Trophoblast cell (in vitro differentiated cells and primary cell): ENCODE data around the gene PER1.

Experiments used
- DNase-seq, 2 donors: peaks; one replicate each; pipeline ENCODE4 v3.0.0-alpha.2; 2016
- H2AFZ ChIP-seq: 2 replicates; pipeline ENCODE4 v1.6.1; 2013; ENCODE audit warnings: low read length, moderate library complexity, mild to moderate bottlenecking; ENCODE audit not compliant: insufficient read depth, poor library complexity
- H2AK5ac ChIP-seq: 2 replicates; pipeline ENCODE4 v1.6.1; 2013; ENCODE audit warnings: mild to moderate bottlenecking, low read length
- H2BK120ac ChIP-seq: 2 replicates; pipeline ENCODE4 v1.6.1; 2013; ENCODE audit warnings: low read length, mild to moderate bottlenecking, moderate library complexity; ENCODE audit not compliant: insufficient read depth, poor library complexity
- H2BK12ac ChIP-seq: 2 replicates; pipeline ENCODE4 v1.6.1; 2013; ENCODE audit warnings: mild to moderate bottlenecking, low read length, moderate library complexity
- H2BK5ac ChIP-seq: 2 replicates; pipeline ENCODE4 v1.6.1; 2013; ENCODE audit warnings: low read length, low read depth, moderate library complexity, mild to moderate bottlenecking; ENCODE audit not compliant: poor library complexity
- H3K14ac ChIP-seq: 2 replicates; pipeline ENCODE4 v1.6.1; 2013; ENCODE audit warnings: mild to moderate bottlenecking, low read length
- H3K18ac ChIP-seq: 2 replicates; pipeline ENCODE4 v1.6.1; 2013; ENCODE audit warnings: mild to moderate bottlenecking, low read length
- H3K23ac ChIP-seq: 2 replicates; pipeline ENCODE4 v1.6.1; 2013; ENCODE audit warnings: low read length
- H3K27ac ChIP-seq: 2 replicates; pipeline ENCODE4 v1.5.1; 2013; ENCODE audit warnings: low read depth, mild to moderate bottlenecking, inconsistent platforms, low read length, moderate library complexity
- H3K27me3 ChIP-seq: 2 replicates; pipeline ENCODE4 v1.6.1; 2013; ENCODE audit warnings: inconsistent platforms, mild to moderate bottlenecking, low read length, moderate library complexity; ENCODE audit not compliant: insufficient read depth
- H3K36me3 ChIP-seq, 2 experiments: 1 replicate in 1 of 2; 2 replicates in 1 of 2; pipeline ENCODE4 v1.6.1; 2013; ENCODE audit warnings: low read length in 2 of 2, mild to moderate bottlenecking in 2 of 2, moderate library complexity in 1 of 2; ENCODE audit not compliant: insufficient read depth in 2 of 2, control insufficient read depth in 1 of 2
- H3K4ac ChIP-seq: 2 replicates; pipeline ENCODE4 v1.6.1; 2013; ENCODE audit warnings: low read depth, mild to moderate bottlenecking, low read length, moderate library complexity
- H3K4me1 ChIP-seq, 2 experiments: 1 replicate in 1 of 2; 2 replicates in 1 of 2; pipeline ENCODE4 v1.6.1; 2013; ENCODE audit warnings: low read length in 2 of 2, mild to moderate bottlenecking in 2 of 2, moderate library complexity in 1 of 2; ENCODE audit not compliant: insufficient read depth in 2 of 2, control insufficient read depth in 1 of 2
- H3K4me2 ChIP-seq: 2 replicates; pipeline ENCODE4 v1.6.1; 2013; ENCODE audit warnings: inconsistent platforms, mild to moderate bottlenecking, low read length, moderate library complexity
- H3K4me3 ChIP-seq: 2 replicates; pipeline ENCODE4 v1.5.1; 2013; ENCODE audit warnings: mild to moderate bottlenecking, low read depth, low read length, inconsistent platforms
- H3K79me1 ChIP-seq: one replicate; pipeline ENCODE4 v1.6.1; 2013; ENCODE audit warnings: low read length
- H3K79me2 ChIP-seq: 2 replicates; pipeline ENCODE4 v1.6.1; 2013; ENCODE audit warnings: low read length, mild to moderate bottlenecking; ENCODE audit not compliant: control insufficient read depth, insufficient read depth, poor library complexity
- H3K9ac ChIP-seq: 2 replicates; pipeline ENCODE4 v1.6.1; 2013; ENCODE audit warnings: mild to moderate bottlenecking, low read length
- H3K9me3 ChIP-seq: 2 replicates; pipeline ENCODE4 v1.6.1; 2013; ENCODE audit warnings: low read depth, mild to moderate bottlenecking, control low read depth, inconsistent platforms, low read length; ENCODE audit not compliant: insufficient read depth
- H4K12ac ChIP-seq: 2 replicates; pipeline ENCODE4 v1.6.1; 2013; ENCODE audit warnings: low read depth, mild to moderate bottlenecking, low read length, moderate library complexity
- H4K8ac ChIP-seq: 2 replicates; pipeline ENCODE4 v1.6.1; 2013; ENCODE audit warnings: low read depth, mild to moderate bottlenecking, low read length, moderate library complexity
- H4K91ac ChIP-seq: one replicate; pipeline ENCODE4 v1.6.1; 2013; ENCODE audit warnings: low read depth, mild to moderate bottlenecking, low read length, moderate library complexity
- whole genome bisulfite sequencing: extraction: QIAGEN DNeasy Blood & Tissue Kit; methylation state at CpG from one replicate; pipeline ENCODE4 v1.1.7; 2013; ENCODE audit warnings: missing lambda C conversion rate; ENCODE audit not compliant: insufficient read length, insufficient coverage; ENCODE audit errors: extremely low coverage; 5-methylcytosine and 5-hydroxymethylcytosine counted together

PER1 gene

DNA sequence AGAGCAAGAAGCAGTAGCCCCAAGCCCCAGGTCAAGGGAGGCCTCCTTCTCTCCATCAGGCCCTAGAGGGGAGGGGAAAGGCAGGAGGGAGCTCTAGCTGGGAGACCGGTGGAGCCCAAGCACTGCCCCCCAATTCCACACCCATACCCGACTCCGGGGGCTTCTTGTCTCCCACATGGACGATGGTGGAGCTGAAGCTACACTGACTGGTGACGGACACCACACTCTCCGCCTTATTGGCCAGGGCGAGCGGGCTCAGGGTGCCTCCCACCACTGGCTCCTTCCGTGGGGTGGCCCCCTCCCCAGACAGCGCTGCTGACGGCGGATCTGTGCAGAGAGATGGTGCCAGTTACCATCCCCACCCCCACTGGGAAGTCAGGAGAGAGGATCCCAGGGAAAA lies 6.4 kb downstream of the PER1 start:
- H3K4me2 ChIP-seq: no peak overlapping the region

DNA sequence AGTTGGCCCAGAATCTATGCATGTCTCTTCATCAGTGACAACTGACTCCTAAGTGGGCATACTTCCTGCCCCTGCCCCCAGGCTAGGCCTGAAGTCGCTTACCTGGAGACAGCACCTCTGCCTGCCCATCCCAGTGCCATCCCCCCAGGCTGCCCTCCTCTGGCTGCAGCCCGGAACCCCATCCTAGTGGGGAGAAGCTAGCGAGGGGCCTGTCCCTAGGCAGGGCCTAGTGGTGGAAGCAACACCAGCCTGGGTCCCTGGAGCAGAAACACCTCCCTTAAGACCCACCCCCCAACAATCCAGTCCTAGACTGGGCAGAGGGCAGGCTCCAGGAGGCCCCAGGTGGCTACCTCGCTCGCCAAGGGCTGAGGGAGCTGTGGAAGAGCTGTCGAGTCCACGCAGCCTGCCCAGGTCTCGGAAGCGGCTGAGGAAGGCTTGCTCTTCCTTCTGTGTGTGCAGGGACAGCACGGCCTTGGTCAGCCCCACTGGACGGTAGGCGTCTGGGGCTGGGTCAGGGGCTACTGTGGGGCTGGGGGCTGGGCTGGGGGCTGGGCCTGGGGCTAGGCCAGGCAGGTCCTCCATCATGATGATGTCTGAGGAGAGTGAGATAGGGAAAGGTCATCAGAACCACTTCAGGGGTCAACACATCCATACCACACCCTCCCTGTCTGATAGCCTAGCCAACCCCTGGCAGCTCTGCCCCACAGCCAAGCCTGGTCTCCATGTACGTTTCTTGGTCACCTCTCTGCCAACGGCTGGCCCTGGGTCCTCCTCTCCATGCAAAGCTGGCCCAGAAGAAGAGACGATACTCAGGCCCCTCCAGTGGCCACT lies 7.6 kb downstream of the PER1 start:
- Histone ChIP-seq H2AFZ (no peak overlapping the region), H3K9me3 (no peaks in the 10 kb centered on the region), H3K36me3 (peaks cover 67 to 72% of the 10 kb centered on the region in 2 experiments), H3K79me1 (no peaks in the 10 kb centered on the region), H2BK120ac (no peak overlapping the region), H3K27me3 (no peaks in the 10 kb centered on the region), H3K4me1 (no peaks in the 10 kb centered on the region), H3K79me2 (no peaks in the 10 kb centered on the region), H2BK5ac (no peak overlapping the region), H4K12ac (no peak overlapping the region), H3K18ac (no peak overlapping the region), H3K4me2 (no peak overlapping the region), H2AK5ac (no peak overlapping the region), H2BK12ac (no peak overlapping the region), H4K91ac (no peak overlapping the region), H3K4me3 (no peak overlapping the region), H3K4ac (no peak overlapping the region), H3K23ac (no peak overlapping the region), H3K9ac (no peak overlapping the region), H3K14ac (no peak overlapping the region), H3K27ac (no peak overlapping the region), H4K8ac (no peak overlapping the region)
- no CpG with 5 or more reads among the region's 15 CpGs for WGBS
- no peak for DNase-seq

More for the DNA sequence above, 6.4 kb downstream of the PER1 start:
- H3K79me1 ChIP-seq: no peaks in the 10 kb centered on the region
- H4K91ac ChIP-seq: no peak overlapping the region
- WGBS: no CpG with 5 or more reads among the region's 12 CpGs
- no peak overlapping the region for H3K4ac ChIP-seq
- no peak overlapping the region for H3K27ac ChIP-seq
- H3K18ac ChIP-seq: no peak overlapping the region
- no peak overlapping the region for H3K23ac ChIP-seq
- H3K4me1 ChIP-seq: peaks cover 3 to 4% of the 10 kb centered on the region in 2 experiments
- H2AFZ ChIP-seq: no peak overlapping the region
- H2BK12ac ChIP-seq: no peak overlapping the region
- no peak overlapping the region for H4K12ac ChIP-seq
- H3K14ac ChIP-seq: no peak overlapping the region
- DNase-seq: no peak
- H3K27me3 ChIP-seq: no peaks in the 10 kb centered on the region
- no peaks in the 10 kb centered on the region for H3K79me2 ChIP-seq
- no peak overlapping the region for H4K8ac ChIP-seq
- H3K9ac ChIP-seq: no peak overlapping the region
- H2AK5ac ChIP-seq: no peak overlapping the region
- no peak overlapping the region for H3K4me3 ChIP-seq
- no peak overlapping the region for H2BK5ac ChIP-seq
- no peaks in the 10 kb centered on the region for H3K9me3 ChIP-seq
- H3K36me3 ChIP-seq: peaks cover 67 to 72% of the 10 kb centered on the region in 2 experiments
- H2BK120ac ChIP-seq: no peak overlapping the region

DNA sequence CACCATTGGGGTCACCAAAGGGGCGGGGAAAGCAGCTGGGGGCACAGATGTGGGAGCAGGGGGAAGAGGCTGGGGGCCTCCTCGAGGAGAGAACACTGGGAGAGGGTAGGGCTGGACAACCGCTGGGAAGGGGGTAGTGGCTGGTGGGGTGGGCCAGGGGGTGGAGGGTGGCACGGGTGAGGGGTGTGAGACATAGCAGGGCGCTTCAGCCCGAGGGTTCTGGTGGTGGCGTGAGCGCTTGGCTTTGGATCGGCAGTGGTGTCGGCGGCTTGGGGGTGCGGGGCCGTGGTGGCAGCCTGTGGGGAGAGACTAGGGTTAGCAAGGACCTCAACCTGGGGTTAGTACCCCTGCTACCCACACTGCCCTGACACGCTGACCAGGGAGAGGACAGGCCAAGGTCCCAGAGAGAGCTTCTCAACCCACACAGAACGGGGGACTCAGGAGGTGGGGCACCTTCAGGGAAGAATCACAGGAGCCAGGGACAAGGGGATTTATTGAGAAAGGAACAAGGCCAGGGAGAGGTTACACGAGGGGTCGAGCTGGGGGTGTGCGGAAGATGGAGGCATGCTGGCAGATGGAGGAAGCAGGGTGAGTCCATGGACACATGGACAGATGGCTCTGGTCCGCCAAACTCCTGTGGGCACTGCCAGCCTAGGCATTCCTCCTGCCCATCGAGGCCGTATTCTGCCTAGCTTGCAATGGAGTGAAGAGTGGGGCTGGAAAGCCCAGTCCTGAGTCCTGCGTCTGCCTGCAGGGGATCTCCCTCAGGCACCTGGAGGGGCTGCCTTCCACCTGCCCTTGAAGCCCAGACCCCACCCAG lies 8.4 kb downstream of the PER1 start:
- H3K9me3 ChIP-seq: no peaks in the 10 kb centered on the region
- WGBS: no CpG with 5 or more reads among the region's 22 CpGs
- H3K79me2 ChIP-seq: no peaks in the 10 kb centered on the region

DNA sequence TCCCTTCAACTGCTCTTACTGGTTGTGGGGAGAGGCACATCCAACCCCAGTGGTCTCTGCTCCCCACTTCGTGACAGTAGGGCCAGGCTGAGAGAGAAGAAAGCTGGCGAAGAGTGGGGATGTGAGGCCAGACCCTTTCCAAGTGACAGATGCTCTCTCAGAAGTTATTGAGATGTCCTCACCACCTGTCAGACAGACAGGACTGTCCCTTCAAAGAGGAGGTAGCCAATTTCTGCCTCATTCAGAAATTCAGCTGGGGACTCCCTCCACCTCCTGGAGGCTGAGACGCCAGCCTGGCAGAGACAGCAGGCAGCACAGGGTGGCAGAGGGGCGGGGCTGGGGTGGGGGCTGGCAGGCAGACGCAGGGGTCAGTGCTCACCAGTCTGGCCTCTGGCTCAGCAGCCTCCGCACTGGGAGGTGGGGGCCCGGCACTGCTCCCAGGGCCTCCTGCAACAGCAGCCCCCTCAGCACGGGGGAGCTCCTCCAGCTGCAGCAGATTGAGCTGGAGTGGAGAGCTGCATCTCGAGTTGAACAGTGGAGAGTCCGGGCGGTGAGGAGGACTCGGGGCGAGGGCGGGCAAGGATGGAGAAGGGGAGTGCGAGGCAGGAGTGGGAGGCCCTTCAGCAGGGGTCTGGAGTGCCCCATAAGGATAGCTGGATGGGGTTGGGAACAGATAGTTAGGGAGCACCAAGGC lies 9.2 kb downstream of the PER1 start:
- no peak overlapping the region for H3K18ac ChIP-seq
- no peak overlapping the region for H3K4me2 ChIP-seq
- no peak for DNase-seq
- H3K36me3 ChIP-seq: peaks cover 54 to 59% of the 10 kb centered on the region in 2 experiments
- no peaks in the 10 kb centered on the region for H3K79me1 ChIP-seq
- H3K14ac ChIP-seq: no peak overlapping the region
- no CpG with 5 or more reads among the region's 15 CpGs for WGBS
- peaks cover 0 to 2% of the 10 kb centered on the region in 2 experiments for H3K4me1 ChIP-seq
- no peak overlapping the region for H3K4ac ChIP-seq
- H2BK120ac ChIP-seq: no peak overlapping the region
- H2BK12ac ChIP-seq: no peak overlapping the region
- H3K79me2 ChIP-seq: no peaks in the 10 kb centered on the region
- H2AK5ac ChIP-seq: no peak overlapping the region
- H2AFZ ChIP-seq: no peak overlapping the region
- no peaks in the 10 kb centered on the region for H3K9me3 ChIP-seq
- no peak overlapping the region for H4K12ac ChIP-seq
- H3K9ac ChIP-seq: no peak overlapping the region
- H2BK5ac ChIP-seq: no peak overlapping the region
- H3K23ac ChIP-seq: no peak overlapping the region
- no peak overlapping the region for H3K27ac ChIP-seq
- H3K27me3 ChIP-seq: no peaks in the 10 kb centered on the region
- H4K8ac ChIP-seq: no peak overlapping the region
- H3K4me3 ChIP-seq: no peak overlapping the region
- no peak overlapping the region for H4K91ac ChIP-seq

More for the DNA sequence above, 8.4 kb downstream of the PER1 start:
- Histone ChIP-seq H3K4me2 (no peak overlapping the region), H3K18ac (no peak overlapping the region), H3K23ac (no peak overlapping the region), H2BK12ac (no peak overlapping the region), H3K9ac (no peak overlapping the region), H2AFZ (no peak overlapping the region), H3K4ac (no peak overlapping the region), H2BK5ac (no peak overlapping the region), H2AK5ac (no peak overlapping the region), H3K14ac (no peak overlapping the region), H4K91ac (no peak overlapping the region), H3K27ac (no peak overlapping the region), H2BK120ac (no peak overlapping the region), H4K12ac (no peak overlapping the region), H3K4me1 (peaks cover 0 to 2% of the 10 kb centered on the region in 2 experiments), H4K8ac (no peak overlapping the region), H3K4me3 (no peak overlapping the region), H3K36me3 (peaks cover 61 to 66% of the 10 kb centered on the region in 2 experiments), H3K79me1 (no peaks in the 10 kb centered on the region), H3K27me3 (no peaks in the 10 kb centered on the region)
- no peak for DNase-seq
